Skin epidermis (tissue), 12 donors: ENCODE results near the gene PPAN.

ENCODE experiments used
- H3K27ac ChIP-seq, 21 experiments: fragments of 200-600 bp; sonication (generic) in 11 of 21; one replicate each; pipeline ENCODE4 v1.5.0; 2020; ENCODE audit warnings: mild to moderate bottlenecking in 3 of 21, inconsistent platforms in 2 of 21, moderate library complexity in 2 of 21
- H3K4me3 ChIP-seq, 7 experiments: fragments of 200-600 bp; sonication (generic) in 2 of 7; one replicate each; pipeline ENCODE4 v1.5.0; 2020; ENCODE audit warnings: inconsistent platforms in 2 of 7, mild to moderate bottlenecking in 2 of 7, moderate library complexity in 1 of 7

Gene PPAN

GRCh38 chr19:10112037-10112761 is 6.0 kb downstream of the PPAN start:
- H3K4me3 ChIP-seq = peak overlapping the region in 2 of 7 experiments; percentile 1 to 10
- H3K27ac ChIP-seq = peak overlapping the region in 18 of 21 experiments; percentile 6 to 85 (median 54)

- H3K27ac ChIP-seq = peak overlapping the region in 18 of 21 experiments; percentile 4 to 85 (median 52)
- peak overlapping the region in 2 of 7 experiments; percentile 9 to 10 for H3K4me3 ChIP-seq
These were observed 6.9 kb downstream of the PPAN start for GRCh38 chr19:10112895-10113591.

- peak overlapping the region in 12 of 21 experiments; percentile 4 to 85 (median 52) for H3K27ac ChIP-seq
These were observed 7.4 kb downstream of the PPAN start for GRCh38 chr19:10113592-10113963.

GRCh38 chr19:10113964-10114650 is 7.9 kb downstream of the PPAN start:
- Histone ChIP-seq H3K4me3 (no peak overlapping the region), H3K27ac (peak overlapping the region in 5 of 21 experiments; percentile 16 to 75 (median 53))

More at GRCh38 chr19:10113592-10113963, 7.4 kb downstream of the PPAN start:
- H3K4me3 ChIP-seq = no peak overlapping the region

GRCh38 chr19:10114651-10115391 is 8.7 kb downstream of the PPAN start:
- Histone ChIP-seq H3K27ac (no peak overlapping the region), H3K4me3 (no peak overlapping the region)

GRCh38 chr19:10115392-10116084 is 9.4 kb downstream of the PPAN start:
- Histone ChIP-seq H3K4me3 (no peak overlapping the region), H3K27ac (no peak overlapping the region)

GRCh38 chr19:10116085-10116865 is 10.1 kb downstream of the PPAN start:
- H3K27ac ChIP-seq = no peak overlapping the region
- H3K4me3 ChIP-seq = no peak overlapping the region

- Histone ChIP-seq H3K27ac (no peak overlapping the region), H3K4me3 (no peak overlapping the region)
These were observed 10.9 kb downstream of the PPAN start for GRCh38 chr19:10116866-10117616.

- peak overlapping the region; percentile 34 to 97 (median 86) for H3K27ac ChIP-seq
- H3K4me3 ChIP-seq = peak overlapping the region; percentile 58 to 86 (median 75)
These were observed 12.8 kb downstream of the PPAN start for GRCh38 chr19:10118960-10119359.

- H3K27ac ChIP-seq = peak overlapping the region in 18 of 21 experiments; percentile 10 to 96 (median 82)
- peak overlapping the region in 5 of 7 experiments; percentile 0 to 86 (median 8) for H3K4me3 ChIP-seq
These were observed 14.5 kb downstream of the PPAN start for GRCh38 chr19:10120538-10121189.

- Histone ChIP-seq H3K4me3 (no peak overlapping the region), H3K27ac (peak overlapping the region in 5 of 21 experiments; percentile 16 to 92 (median 35))
These were observed 15.9 kb downstream of the PPAN start for GRCh38 chr19:10122045-10122444.

GRCh38 chr19:10124429-10124828 is 18.3 kb downstream of the PPAN start:
- Histone ChIP-seq H3K4me3 (no peak overlapping the region), H3K27ac (no peak overlapping the region)

- peak overlapping the region in 5 of 21 experiments; percentile 36 to 70 (median 62) for H3K27ac ChIP-seq
- no peak overlapping the region for H3K4me3 ChIP-seq
These were observed 20.1 kb downstream of the PPAN start for GRCh38 chr19:10126213-10126639.

- H3K4me3 ChIP-seq = no peak overlapping the region
- no peak overlapping the region for H3K27ac ChIP-seq
These were observed 26.7 kb downstream of the PPAN start for GRCh38 chr19:10132905-10133304.

GRCh38 chr19:10133596-10133995 is 27.4 kb downstream of the PPAN start:
- Histone ChIP-seq H3K27ac (no peak overlapping the region), H3K4me3 (no peak overlapping the region)

- H3K4me3 ChIP-seq = no peak overlapping the region
- no peak overlapping the region for H3K27ac ChIP-seq
These were observed 27.9 kb downstream of the PPAN start for GRCh38 chr19:10134040-10134439.
